Iris pigment epithelial cell (primary cell): ENCODE measurements around the gene SCNN1B.
"Not testable (repeated sequence)": the region's sequence is repeated elsewhere in the genome, so short reads cannot be mapped to it uniquely, and the experiment has no call there.

ENCODE experiments used
- DNase-seq: peaks from one replicate; pipeline ENCODE4 v3.0.0-alpha.2; 2011; ENCODE audit warnings: low read depth

The SCNN1B gene

DNA sequence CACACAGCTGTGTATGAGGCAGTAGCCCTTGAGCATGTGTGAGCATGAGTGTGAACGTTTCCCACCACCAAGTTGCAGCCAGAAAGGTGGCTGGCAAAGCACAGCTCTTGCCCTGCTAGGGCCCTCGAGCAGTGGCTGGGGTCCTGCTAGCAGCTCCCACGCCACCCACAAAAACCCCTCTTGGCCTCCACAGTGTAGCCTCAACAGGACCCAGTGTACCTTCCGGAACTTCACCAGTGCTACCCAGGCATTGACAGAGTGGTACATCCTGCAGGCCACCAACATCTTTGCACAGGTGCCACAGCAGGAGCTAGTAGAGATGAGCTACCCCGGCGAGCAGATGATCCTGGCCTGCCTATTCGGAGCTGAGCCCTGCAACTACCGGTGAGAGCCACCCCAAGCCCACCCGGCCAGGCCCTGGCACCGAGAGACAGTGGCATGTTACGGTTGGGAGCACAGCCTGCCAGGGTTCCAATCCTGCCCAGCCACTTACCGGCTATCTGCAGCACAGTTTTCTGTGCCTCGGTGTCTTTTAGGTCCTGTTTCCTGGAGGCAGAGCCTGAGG lies 53.1 kb downstream of the SCNN1B start:
- DNase-seq = no peak

DNA sequence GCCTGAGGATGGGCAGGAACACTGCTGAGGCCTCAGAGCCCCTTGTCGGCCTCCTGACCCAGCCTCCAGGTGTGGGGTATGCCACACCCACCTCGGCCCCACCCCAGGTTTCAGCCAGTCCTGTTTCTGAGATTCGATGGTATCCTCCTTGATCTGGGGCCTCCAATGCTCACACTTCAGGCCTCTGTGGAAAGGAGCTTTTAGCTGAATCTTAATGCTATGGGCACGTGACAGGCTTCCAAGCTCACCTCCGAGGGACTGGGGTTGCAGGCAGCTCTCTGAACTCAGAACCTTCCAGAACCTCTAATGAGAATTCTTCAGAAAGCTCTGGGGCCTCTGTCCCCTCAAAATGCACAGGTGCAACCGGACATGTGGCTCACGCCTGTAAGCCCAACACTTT lies 54.8 kb downstream of the SCNN1B start:
- no peak for DNase-seq

- no peak for DNase-seq
Measured at GRCh38 chr16:23357761-23358290, 55.7 kb downstream of the SCNN1B start.

GRCh38 chr16:23359092-23359760 lies 57.1 kb downstream of the SCNN1B start:
- DNase-seq = no peak

- DNase-seq = no peak
Measured at GRCh38 chr16:23362460-23363317, 60.6 kb downstream of the SCNN1B start.

GRCh38 chr16:23365602-23366240 lies 63.6 kb downstream of the SCNN1B start:
- DNase-seq = no peak

DNA sequence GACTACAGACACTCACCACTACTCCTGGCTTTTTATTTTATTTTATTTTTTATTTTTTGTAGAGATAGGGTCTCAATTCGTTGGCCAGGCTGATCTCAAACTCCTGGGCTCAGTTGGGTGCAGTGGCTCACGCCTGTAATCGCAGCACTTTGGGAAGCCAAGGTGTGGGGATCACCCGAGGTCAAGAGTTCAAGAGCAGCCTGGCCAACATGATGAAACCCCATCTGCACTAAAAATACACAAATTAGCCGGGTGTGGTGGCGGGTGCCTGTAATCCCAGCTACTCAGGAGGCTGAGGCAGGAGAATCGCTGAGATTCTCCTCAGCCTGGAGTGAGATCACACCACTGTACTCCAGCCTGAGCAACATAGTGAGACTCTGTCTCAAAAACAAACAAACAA lies 64.2 kb downstream of the SCNN1B start:
- not testable (repeated sequence) for DNase-seq

DNA sequence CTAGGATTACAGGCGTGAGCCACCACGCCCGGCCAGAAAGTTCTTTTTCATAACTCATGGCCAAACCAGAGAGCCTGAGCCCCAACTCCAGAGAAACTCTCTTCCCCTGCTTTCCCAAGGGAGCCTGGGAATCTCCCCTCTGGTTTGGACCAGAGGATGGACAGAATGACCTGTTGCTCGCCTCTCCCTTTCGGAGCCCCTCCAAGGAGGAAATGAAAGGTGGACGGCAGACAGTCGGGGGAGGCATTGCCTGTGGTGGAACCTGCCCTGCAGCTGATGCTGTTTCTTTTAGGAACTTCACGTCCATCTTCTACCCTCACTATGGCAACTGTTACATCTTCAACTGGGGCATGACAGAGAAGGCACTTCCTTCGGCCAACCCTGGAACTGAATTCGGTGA lies 65.5 kb downstream of the SCNN1B start:
- DNase-seq = no peak

DNA sequence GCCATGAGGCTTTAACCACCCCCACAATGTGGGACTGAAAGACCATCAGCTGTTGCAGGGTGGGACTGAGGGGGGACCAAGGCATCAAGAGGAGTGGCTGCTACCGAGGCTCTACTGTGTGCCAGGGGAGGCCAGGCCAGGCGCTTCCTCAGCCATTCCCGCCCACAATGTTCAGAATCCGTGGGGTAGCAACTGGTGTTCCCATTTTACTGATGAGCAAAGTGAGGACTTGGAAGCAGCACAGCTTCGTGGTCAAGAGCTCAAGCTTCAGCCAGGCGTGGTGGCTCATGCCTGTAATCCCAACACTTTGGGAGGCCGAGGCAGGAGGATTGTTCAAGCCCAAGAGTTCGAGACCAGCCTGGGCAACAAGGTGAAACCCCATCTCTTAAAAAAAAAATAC lies 65.9 kb downstream of the SCNN1B start:
- no peak for DNase-seq

DNA sequence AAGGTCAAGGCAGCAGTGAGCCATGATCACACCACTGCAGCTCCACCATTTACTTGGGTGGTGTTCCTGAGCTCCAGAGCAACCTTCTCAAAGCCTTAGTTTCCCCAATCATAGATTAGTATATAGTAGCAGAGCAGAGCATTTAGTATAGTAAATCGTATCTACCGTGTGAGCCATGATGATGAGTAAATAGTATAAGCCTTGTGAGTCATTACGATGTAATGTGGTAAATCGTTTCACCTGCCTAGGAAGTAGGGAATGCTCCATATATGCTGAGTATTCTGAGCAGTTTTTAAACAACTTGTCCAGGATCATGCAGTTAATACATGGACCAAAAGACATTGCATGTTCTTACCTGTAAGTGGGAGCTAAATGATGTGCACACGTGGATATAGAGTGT lies 66.4 kb downstream of the SCNN1B start:
- DNase-seq = peak; percentile 12

- no peak for DNase-seq
Measured at GRCh38 chr16:23369416-23369815, 67.3 kb downstream of the SCNN1B start.

DNA sequence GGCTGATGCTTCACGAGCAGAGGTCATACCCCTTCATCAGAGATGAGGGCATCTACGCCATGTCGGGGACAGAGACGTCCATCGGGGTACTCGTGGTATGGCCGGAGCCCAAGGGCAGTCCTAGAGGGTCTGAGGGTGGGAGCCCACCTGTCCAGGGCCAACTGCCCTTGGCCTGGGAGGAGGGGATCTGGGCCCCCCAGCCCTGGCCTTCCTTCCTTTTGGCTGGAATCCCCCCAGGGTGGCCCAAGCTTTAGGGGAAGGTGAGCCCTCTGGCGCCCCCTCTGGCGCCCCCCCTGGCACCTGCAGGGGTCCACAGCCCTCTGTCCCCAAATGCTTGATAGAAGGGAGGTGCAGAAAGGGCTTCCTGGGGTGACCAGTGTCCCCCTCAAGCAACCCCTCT lies 69.3 kb downstream of the SCNN1B start:
- no peak for DNase-seq

GRCh38 chr16:23373436-23374219 lies 71.5 kb downstream of the SCNN1B start:
- no peak for DNase-seq

GRCh38 chr16:23374721-23375510 lies 72.8 kb downstream of the SCNN1B start:
- no peak for DNase-seq

- DNase-seq = no peak
Measured at GRCh38 chr16:23375643-23376042, 73.5 kb downstream of the SCNN1B start.

DNA sequence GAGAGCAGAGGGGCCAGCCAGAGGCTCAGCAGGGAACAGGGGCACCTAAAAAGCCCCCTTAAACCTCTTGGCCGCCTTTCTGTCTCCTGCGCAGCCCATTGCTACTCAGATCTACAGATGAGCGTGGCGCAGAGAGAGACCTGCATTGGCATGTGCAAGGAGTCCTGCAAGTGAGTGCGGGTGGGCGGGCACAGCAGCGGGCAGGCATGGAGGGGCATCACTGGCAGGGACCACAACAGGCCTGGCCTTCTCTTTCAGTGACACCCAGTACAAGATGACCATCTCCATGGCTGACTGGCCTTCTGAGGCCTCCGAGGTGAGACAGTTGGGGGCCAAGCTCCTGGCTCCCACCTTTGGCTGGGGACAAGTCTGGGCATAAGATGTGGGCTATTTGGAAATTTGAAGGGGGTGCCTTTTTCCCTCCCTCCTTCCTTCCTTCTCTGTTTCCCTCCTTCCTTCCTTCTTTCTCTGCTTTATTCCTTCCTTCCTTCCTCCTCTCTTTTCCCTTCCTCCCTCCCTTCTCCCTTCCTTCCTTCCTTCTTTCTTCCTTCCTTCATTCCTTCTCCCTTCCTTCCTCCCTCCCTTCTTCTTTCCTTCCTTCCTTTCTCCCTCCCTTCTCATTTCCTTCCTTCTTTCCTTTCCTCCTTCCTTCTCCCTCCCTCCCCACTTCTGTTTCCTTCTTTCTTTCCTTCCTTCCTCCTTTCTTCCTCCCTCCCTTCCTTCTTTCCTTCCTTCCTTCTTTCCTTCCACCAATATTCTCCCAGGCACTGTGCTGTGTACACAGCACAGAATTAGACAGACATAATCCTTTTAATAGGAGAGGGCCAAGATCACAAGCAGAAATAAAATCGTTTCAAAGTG lies 75.2 kb downstream of the SCNN1B start:
- DNase-seq = no peak

GRCh38 chr16:23378256-23378655 lies 76.2 kb downstream of the SCNN1B start:
- no peak for DNase-seq

DNA sequence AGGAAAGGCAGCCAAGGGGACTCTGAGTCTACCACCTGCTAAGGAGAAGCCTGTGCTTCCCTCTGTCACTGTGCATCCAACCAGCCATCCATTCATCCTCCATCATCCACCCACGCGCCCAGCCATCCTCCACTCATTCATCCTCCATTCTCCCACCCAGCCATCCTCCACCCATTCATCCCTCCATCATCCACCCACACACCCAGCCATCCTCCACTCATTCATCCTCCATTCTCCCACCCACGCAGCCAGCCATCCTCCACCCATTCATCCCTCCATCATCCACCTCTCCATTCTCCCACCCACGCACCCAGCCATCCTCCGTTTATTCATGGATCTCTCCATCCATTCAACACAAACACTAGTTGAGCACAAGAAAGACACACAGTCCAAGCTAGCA lies 76.8 kb downstream of the SCNN1B start:
- DNase-seq = no peak

- no peak for DNase-seq
Measured at GRCh38 chr16:23379707-23380106, 77.6 kb downstream of the SCNN1B start.

GRCh38 chr16:23380501-23380951 lies 78.4 kb downstream of the SCNN1B start:
- no peak for DNase-seq
